A549 (cell line): ENCODE data around the gene ICAM5.

Experiments
- CTCF ChIP-seq: fragments of >200 bp; sonication (Bioruptor Twin); formaldehyde crosslinking; IDR thresholded peaks from 3 replicates; pipeline ENCODE4 v1.5.1; 2016
- JUN ChIP-seq, 2 experiments: fragments of >200 bp; sonication (Bioruptor Twin); formaldehyde crosslinking; IDR thresholded peaks; 2 replicates in 1 of 2; 3 replicates in 1 of 2; pipeline ENCODE4 v1.6.1; 2016 to 2017
- PBX3 ChIP-seq: IDR thresholded peaks from 2 replicates; pipeline ENCODE4 v1.6.1; 2012
- PHF8 ChIP-seq: fragments of 200-600 bp; sonication (generic); IDR thresholded peaks from 2 replicates; pipeline ENCODE4 v1.6.1; 2016; ENCODE audit warnings: low read depth, mild to moderate bottlenecking, antibody characterized with exemption, moderate library complexity, borderline replicate concordance
- POLR2A ChIP-seq: IDR thresholded peaks from 2 replicates; pipeline ENCODE4 v1.6.1; 2012; ENCODE audit warnings: mild to moderate bottlenecking, low read length
- RNF2 ChIP-seq: fragments of 200-600 bp; sonication (generic); IDR thresholded peaks from 2 replicates; pipeline ENCODE4 v1.6.1; 2016; ENCODE audit warnings: low read depth, mild to moderate bottlenecking, antibody characterized with exemption, moderate library complexity, borderline replicate concordance
- TF ChIP-seq, protein P1 (sequence below): IDR thresholded peaks from 2 replicates; pipeline ENCODE4 v1.6.1; 2012
- TF ChIP-seq, protein P2 (sequence below): fragments of 200-600 bp; sonication (generic); IDR thresholded peaks from 2 replicates; pipeline ENCODE4 v1.6.1; 2016; ENCODE audit warnings: antibody characterized with exemption, mild to moderate bottlenecking, moderate library complexity

DNA sequence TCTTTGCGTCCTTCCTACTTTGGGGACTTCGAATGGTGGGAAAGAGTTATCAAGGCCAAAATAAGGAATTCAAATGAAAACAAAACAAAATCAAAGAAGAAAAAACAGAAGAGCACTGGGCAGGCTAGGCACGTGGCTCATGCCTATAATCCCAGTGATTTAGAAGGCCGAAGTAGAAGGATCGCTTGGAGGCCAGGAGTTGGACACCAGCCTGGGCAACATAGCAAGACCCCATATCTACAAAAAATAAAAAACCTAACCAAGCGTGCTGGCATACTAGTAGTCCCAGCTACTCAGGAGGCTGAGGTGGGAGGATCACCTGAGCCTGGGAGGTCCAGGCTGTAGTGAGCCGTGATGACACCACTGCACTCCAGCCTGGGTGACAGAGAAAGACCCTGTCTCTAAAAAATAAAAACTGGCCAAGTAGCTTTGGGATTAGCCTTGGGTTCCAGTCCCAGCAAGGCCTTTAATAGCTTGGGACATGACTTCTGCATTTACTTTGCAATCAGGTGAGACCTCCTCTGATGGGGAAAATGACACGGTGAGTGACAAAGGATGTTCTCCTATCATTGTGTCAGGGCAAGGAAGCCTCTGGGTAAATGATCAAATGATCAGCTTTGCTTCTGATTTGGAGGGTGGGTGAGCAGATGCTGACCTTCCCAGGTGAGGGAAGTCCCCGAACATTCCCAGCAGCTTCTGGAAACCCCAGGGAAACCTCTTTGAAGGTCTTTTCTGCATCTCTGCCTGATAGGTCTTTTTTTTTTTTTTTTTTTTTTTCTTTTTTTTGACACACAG is 11.8 kb upstream of the ICAM5 start:
- TF ChIP-seq CTCF: no peak
- no peak for TF ChIP-seq JUN (IDR thresholded peaks at IDR 0.05)
- no peak for TF ChIP-seq POLR2A
- TF ChIP-seq PHF8: no peak
- TF ChIP-seq PBX3: no peak
- TF ChIP-seq, protein P1, sequence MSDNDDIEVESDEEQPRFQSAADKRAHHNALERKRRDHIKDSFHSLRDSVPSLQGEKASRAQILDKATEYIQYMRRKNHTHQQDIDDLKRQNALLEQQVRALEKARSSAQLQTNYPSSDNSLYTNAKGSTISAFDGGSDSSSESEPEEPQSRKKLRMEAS: no peak
- no peak for TF ChIP-seq RNF2
- TF ChIP-seq, protein P2, sequence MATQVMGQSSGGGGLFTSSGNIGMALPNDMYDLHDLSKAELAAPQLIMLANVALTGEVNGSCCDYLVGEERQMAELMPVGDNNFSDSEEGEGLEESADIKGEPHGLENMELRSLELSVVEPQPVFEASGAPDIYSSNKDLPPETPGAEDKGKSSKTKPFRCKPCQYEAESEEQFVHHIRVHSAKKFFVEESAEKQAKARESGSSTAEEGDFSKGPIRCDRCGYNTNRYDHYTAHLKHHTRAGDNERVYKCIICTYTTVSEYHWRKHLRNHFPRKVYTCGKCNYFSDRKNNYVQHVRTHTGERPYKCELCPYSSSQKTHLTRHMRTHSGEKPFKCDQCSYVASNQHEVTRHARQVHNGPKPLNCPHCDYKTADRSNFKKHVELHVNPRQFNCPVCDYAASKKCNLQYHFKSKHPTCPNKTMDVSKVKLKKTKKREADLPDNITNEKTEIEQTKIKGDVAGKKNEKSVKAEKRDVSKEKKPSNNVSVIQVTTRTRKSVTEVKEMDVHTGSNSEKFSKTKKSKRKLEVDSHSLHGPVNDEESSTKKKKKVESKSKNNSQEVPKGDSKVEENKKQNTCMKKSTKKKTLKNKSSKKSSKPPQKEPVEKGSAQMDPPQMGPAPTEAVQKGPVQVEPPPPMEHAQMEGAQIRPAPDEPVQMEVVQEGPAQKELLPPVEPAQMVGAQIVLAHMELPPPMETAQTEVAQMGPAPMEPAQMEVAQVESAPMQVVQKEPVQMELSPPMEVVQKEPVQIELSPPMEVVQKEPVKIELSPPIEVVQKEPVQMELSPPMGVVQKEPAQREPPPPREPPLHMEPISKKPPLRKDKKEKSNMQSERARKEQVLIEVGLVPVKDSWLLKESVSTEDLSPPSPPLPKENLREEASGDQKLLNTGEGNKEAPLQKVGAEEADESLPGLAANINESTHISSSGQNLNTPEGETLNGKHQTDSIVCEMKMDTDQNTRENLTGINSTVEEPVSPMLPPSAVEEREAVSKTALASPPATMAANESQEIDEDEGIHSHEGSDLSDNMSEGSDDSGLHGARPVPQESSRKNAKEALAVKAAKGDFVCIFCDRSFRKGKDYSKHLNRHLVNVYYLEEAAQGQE: no peak
